WTC11 (cell line): ENCODE data around the gene RGMB.

ENCODE experiments used
- CTCF ChIP-seq: fragments of 200-600 bp; IDR thresholded peaks from 2 replicates; pipeline ENCODE4 v1.8.0; 2022; ENCODE audit warnings: antibody characterized with exemption
- FOXP1 ChIP-seq: sonication (generic); formaldehyde crosslinking; IDR thresholded peaks from 2 replicates; pipeline ENCODE4 v1.8.0; 2022; ENCODE audit warnings: missing genetic modification reagents, mild to moderate bottlenecking, moderate library complexity, borderline replicate concordance

GRCh38 chr5:98734646-98735045 lies 38.8 kb upstream of the RGMB start:
- TF ChIP-seq CTCF (no peak), FOXP1 (CRISPR knock-in tag) (no peak)
